IMR-90 (cell line): ENCODE measurements around the gene SFR1. TPM values are rescaled to one million over a fixed set of nuclear protein-coding genes. Genes with fewer than 3 reads are reported as not detected.

Experiments
- polyA plus RNA-seq, 3 experiments: library from polyadenylated mRNA; depleted of rRNA; stranded (reverse); fragments of >200 nt; gene quantifications; 2 replicates each; pipeline ENCODE4 v1.2.3, GENCODE V29; 2012; ENCODE audit warnings: low replicate concordance in 1 of 3
- total RNA-seq: library from RNA; depleted of rRNA; stranded (reverse); fragments of >200 nt; gene quantifications from 2 replicates; pipeline ENCODE4 v1.2.3, GENCODE V29; 2012; rRNA removed

Gene SFR1
- total and polyA plus RNA-seq, 2 of the 4 experiments (the other 2 are of a cell fraction): 1.6 to 2.3 TPM

Other genes with a start within 250 kb of the SFR1 start
- gene STN1, start 204.0 kb upstream of the SFR1 start, total RNA-seq: 28.6 and 32.3 TPM in 2 replicates
- 14.3 and 17.8 TPM in 2 replicates for gene STN1, start 204.0 kb upstream of the SFR1 start, polyA plus RNA-seq (2012; rRNA removed)
- gene SLK, start 155.0 kb upstream of the SFR1 start, total RNA-seq: 21.5 and 54.2 TPM in 2 replicates
- gene SLK, start 155.0 kb upstream of the SFR1 start, polyA plus RNA-seq (2012; rRNA removed): 6.0 and 8.1 TPM in 2 replicates
- gene COL17A1, start 36.3 kb upstream of the SFR1 start, total RNA-seq: 0.18 and 0.83 TPM in 2 replicates
- gene COL17A1, start 36.3 kb upstream of the SFR1 start, polyA plus RNA-seq (2012; rRNA removed): 0.14 and 0.32 TPM in 2 replicates
- under 0.01 TPM in 1 of 2 replicates, not detected in the other for gene CFAP43, start 110.2 kb downstream of the SFR1 start, total RNA-seq
- 0.05 and 0.07 TPM in 2 replicates for gene CFAP43, start 110.2 kb downstream of the SFR1 start, polyA plus RNA-seq (2012; rRNA removed)
- gene GSTO1, start 132.7 kb downstream of the SFR1 start, total RNA-seq: 258 and 330 TPM in 2 replicates
- gene GSTO1, start 132.7 kb downstream of the SFR1 start, polyA plus RNA-seq (2012; rRNA removed): 186 and 189 TPM in 2 replicates
- gene GSTO2, start 147.0 kb downstream of the SFR1 start, total RNA-seq: 1.9 and 2.3 TPM in 2 replicates
- gene GSTO2, start 147.0 kb downstream of the SFR1 start, polyA plus RNA-seq (2012; rRNA removed): 1.1 and 1.4 TPM in 2 replicates
- gene ITPRIP, start 216.3 kb downstream of the SFR1 start, total RNA-seq: 7.2 and 7.5 TPM in 2 replicates
- 31.9 and 38.1 TPM in 2 replicates for gene ITPRIP, start 216.3 kb downstream of the SFR1 start, polyA plus RNA-seq (2012; rRNA removed)
- 0.36 and 0.83 TPM in 2 replicates for gene CFAP58, start 231.7 kb downstream of the SFR1 start, total RNA-seq
- 0.57 and 0.72 TPM in 2 replicates for gene CFAP58, start 231.7 kb downstream of the SFR1 start, polyA plus RNA-seq (2012; rRNA removed)